IPS-18a (cell line): ENCODE measurements around the gene BMP6.

Source experiments
- H3K27ac ChIP-seq: one replicate; pipeline ENCODE4 v1.5.1; 2013; ENCODE audit warnings: low read length
- H3K27me3 ChIP-seq: one replicate; pipeline ENCODE4 v1.6.1; 2013; ENCODE audit warnings: mild to moderate bottlenecking, low read length; ENCODE audit not compliant: control insufficient read depth, insufficient read depth
- H3K36me3 ChIP-seq: one replicate; pipeline ENCODE4 v1.6.1; 2013; ENCODE audit warnings: low read depth, low read length; ENCODE audit not compliant: control insufficient read depth
- H3K4me1 ChIP-seq: one replicate; pipeline ENCODE4 v1.6.1; 2013; ENCODE audit warnings: low read depth, low read length; ENCODE audit not compliant: control insufficient read depth
- H3K4me3 ChIP-seq: one replicate; pipeline ENCODE4 v1.5.1; 2013; ENCODE audit warnings: low read length
- H3K9ac ChIP-seq: one replicate; pipeline ENCODE4 v1.6.1; 2013; ENCODE audit warnings: mild to moderate bottlenecking, low read length, moderate library complexity
- H3K9me3 ChIP-seq: one replicate; pipeline ENCODE4 v1.6.1; 2013; ENCODE audit warnings: low read depth, low read length; ENCODE audit not compliant: control insufficient read depth

BMP6 gene

GRCh38 chr6:7732228-7732627 lies 6.3 kb downstream of the BMP6 start:
- Histone ChIP-seq H3K4me1 (peaks cover 30% of the 10 kb centered on the region), H3K9ac (no peak overlapping the region), H3K27ac (no peak overlapping the region), H3K9me3 (no peaks in the 10 kb centered on the region), H3K4me3 (no peak overlapping the region), H3K27me3 (peaks cover 42% of the 10 kb centered on the region), H3K36me3 (no peaks in the 10 kb centered on the region)

DNA sequence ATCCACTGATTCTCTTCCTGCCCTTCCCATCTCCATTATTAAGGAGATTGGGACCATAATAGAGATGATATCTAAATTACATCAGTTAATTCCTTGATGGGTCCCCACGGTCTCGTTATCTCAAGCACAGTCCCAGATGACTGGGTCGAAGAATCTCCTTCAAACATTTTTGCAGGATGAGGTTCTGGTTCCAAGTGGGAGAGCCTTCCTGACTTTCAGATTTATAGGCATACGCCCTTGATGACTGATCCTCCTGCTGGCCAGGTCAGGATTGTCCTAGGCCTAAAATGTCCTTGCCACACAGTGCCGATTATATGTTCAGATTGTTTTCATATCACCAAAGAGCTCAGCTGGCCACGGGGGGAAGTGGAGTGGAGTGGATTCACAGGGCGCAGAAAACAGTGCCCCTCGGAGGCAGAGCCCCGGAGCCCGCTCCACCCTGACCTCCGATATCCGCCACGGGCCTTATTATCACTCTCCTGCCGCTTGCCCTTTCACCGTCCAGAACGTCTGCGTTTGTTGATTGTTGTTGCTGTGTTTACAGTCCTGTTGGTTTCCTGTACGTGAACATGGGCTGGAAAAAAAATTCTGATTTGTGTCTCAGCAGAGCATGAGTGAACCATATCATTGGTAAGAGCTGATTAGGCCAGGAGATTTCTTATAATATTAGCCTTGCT lies 8.9 kb downstream of the BMP6 start:
- Histone ChIP-seq H3K9me3 (no peaks in the 10 kb centered on the region), H3K4me1 (peaks cover 16% of the 10 kb centered on the region), H3K36me3 (no peaks in the 10 kb centered on the region), H3K27ac (no peak overlapping the region), H3K27me3 (peaks cover 16% of the 10 kb centered on the region), H3K4me3 (no peak overlapping the region), H3K9ac (no peak overlapping the region)

GRCh38 chr6:7737106-7737505 lies 11.2 kb downstream of the BMP6 start:
- no peak overlapping the region for H3K9ac ChIP-seq
- H3K4me1 ChIP-seq = peaks cover 9% of the 10 kb centered on the region
- no peaks in the 10 kb centered on the region for H3K27me3 ChIP-seq
- H3K27ac ChIP-seq = no peak overlapping the region
- H3K36me3 ChIP-seq = no peaks in the 10 kb centered on the region
- H3K9me3 ChIP-seq = no peaks in the 10 kb centered on the region
- H3K4me3 ChIP-seq = no peak overlapping the region

GRCh38 chr6:7737867-7738266 lies 12.0 kb downstream of the BMP6 start:
- H3K9me3 ChIP-seq = no peaks in the 10 kb centered on the region
- H3K4me3 ChIP-seq = no peak overlapping the region
- no peak overlapping the region for H3K27ac ChIP-seq
- H3K36me3 ChIP-seq = no peaks in the 10 kb centered on the region
- H3K27me3 ChIP-seq = no peaks in the 10 kb centered on the region
- H3K4me1 ChIP-seq = peaks cover 3% of the 10 kb centered on the region
- H3K9ac ChIP-seq = no peak overlapping the region

DNA sequence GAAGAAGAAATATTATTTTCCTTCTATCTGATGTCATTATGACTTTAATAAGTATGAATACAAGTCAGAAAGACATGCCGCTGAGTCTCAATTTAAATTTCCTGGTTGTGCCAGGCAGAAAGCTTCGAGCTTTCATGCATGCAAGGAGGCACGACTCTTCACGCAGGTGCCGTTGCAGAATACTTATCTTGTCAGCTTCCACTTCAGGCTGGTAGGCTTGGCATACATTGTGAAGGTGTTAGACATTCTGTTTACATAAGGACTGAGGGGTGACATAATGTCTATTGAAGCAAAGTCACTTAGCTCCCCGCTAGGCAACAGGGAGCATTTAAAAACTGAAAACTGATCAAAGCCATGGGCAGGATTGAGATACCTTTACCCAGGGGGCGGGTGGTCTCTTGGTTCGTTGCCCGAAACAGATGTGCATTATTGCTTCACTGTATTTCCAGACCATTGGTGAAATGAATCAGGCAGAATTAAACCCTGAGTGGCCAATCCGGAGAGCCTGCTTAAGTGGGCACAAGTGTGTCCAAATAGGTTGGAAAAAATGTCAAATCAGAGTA lies 16.4 kb downstream of the BMP6 start:
- Histone ChIP-seq H3K9ac (no peak overlapping the region), H3K4me1 (peaks cover under 1% of the 10 kb centered on the region), H3K4me3 (no peak overlapping the region), H3K27ac (no peak overlapping the region), H3K36me3 (no peaks in the 10 kb centered on the region), H3K27me3 (no peaks in the 10 kb centered on the region), H3K9me3 (no peaks in the 10 kb centered on the region)

DNA sequence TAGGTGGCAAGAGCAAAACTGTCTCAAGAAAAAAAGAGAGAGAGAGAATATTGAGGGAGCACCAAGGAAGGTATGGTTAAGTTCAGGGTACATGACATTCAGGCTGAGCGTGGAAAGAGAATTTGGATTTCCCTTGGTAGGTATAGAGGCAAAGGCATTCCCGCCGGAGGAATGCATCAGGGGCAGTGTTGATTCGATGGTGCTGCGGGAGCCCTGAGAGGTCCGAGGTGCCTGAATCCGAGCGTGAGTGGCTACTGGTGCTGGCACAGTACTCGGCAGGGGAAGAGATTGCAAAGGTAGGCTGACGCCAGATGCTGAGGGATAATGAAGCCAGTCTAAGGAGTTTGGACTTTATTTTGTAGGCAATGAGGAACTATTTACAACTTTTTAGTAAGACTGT lies 20.0 kb downstream of the BMP6 start:
- no peak overlapping the region for H3K9ac ChIP-seq
- H3K27ac ChIP-seq = no peak overlapping the region
- no peaks in the 10 kb centered on the region for H3K27me3 ChIP-seq

GRCh38 chr6:7747016-7747415 lies 21.1 kb downstream of the BMP6 start:
- H3K36me3 ChIP-seq = no peaks in the 10 kb centered on the region
- H3K9me3 ChIP-seq = no peaks in the 10 kb centered on the region
- no peak overlapping the region for H3K9ac ChIP-seq
- no peaks in the 10 kb centered on the region for H3K27me3 ChIP-seq
- H3K27ac ChIP-seq = no peak overlapping the region
- no peak overlapping the region for H3K4me3 ChIP-seq
- H3K4me1 ChIP-seq = no peaks in the 10 kb centered on the region

More for the DNA sequence above, 20.0 kb downstream of the BMP6 start:
- H3K36me3 ChIP-seq = no peaks in the 10 kb centered on the region
- no peaks in the 10 kb centered on the region for H3K4me1 ChIP-seq
- H3K9me3 ChIP-seq = no peaks in the 10 kb centered on the region
- no peak overlapping the region for H3K4me3 ChIP-seq

DNA sequence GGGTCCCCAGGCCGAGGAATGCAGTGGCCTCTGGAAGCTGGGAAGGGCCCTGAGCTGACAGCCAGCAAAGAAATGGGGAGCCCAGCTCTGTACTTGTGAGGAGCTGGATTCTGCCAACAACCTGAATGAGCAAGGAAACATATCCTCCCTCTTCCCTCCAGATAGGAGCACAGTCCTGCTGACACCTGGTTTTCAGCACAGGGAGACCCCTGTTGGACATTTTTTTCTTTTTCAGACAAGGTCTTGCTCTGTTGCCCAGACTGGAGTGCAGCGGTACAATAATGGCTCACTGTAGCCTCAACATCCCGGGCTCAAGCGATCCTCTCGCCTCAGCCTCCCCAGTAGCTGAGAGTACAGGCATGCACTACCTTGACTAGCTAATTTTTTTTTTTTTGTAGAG lies 21.5 kb downstream of the BMP6 start:
- Histone ChIP-seq H3K27ac (no peak overlapping the region), H3K9ac (no peak overlapping the region), H3K4me3 (no peak overlapping the region), H3K36me3 (no peaks in the 10 kb centered on the region), H3K9me3 (no peaks in the 10 kb centered on the region), H3K4me1 (no peaks in the 10 kb centered on the region), H3K27me3 (no peaks in the 10 kb centered on the region)

GRCh38 chr6:7747901-7748504 lies 22.1 kb downstream of the BMP6 start:
- Histone ChIP-seq H3K27ac (no peak overlapping the region), H3K9ac (no peak overlapping the region), H3K9me3 (no peaks in the 10 kb centered on the region), H3K36me3 (no peaks in the 10 kb centered on the region), H3K27me3 (no peaks in the 10 kb centered on the region), H3K4me3 (no peak overlapping the region), H3K4me1 (no peaks in the 10 kb centered on the region)

GRCh38 chr6:7749478-7749877 lies 23.6 kb downstream of the BMP6 start:
- H3K27me3 ChIP-seq = no peaks in the 10 kb centered on the region
- H3K36me3 ChIP-seq = no peaks in the 10 kb centered on the region
- no peak overlapping the region for H3K27ac ChIP-seq
- H3K9me3 ChIP-seq = no peaks in the 10 kb centered on the region
- no peaks in the 10 kb centered on the region for H3K4me1 ChIP-seq
- H3K4me3 ChIP-seq = no peak overlapping the region
- H3K9ac ChIP-seq = no peak overlapping the region

- H3K4me1 ChIP-seq = no peaks in the 10 kb centered on the region
- H3K36me3 ChIP-seq = no peaks in the 10 kb centered on the region
- no peaks in the 10 kb centered on the region for H3K9me3 ChIP-seq
- H3K4me3 ChIP-seq = no peak overlapping the region
- no peaks in the 10 kb centered on the region for H3K27me3 ChIP-seq
- H3K9ac ChIP-seq = no peak overlapping the region
- H3K27ac ChIP-seq = no peak overlapping the region
Observed at GRCh38 chr6:7750197-7750596, 24.3 kb downstream of the BMP6 start.

- Histone ChIP-seq H3K4me1 (no peaks in the 10 kb centered on the region), H3K27ac (no peak overlapping the region), H3K9ac (no peak overlapping the region), H3K27me3 (no peaks in the 10 kb centered on the region), H3K4me3 (no peak overlapping the region), H3K36me3 (no peaks in the 10 kb centered on the region), H3K9me3 (no peaks in the 10 kb centered on the region)
Observed at GRCh38 chr6:7758456-7758855, 32.6 kb downstream of the BMP6 start.
